ENCODE data around the gene TRMO.

GRCh38 chr9:97959585-97959984 lies 37.3 kb upstream of the TRMO start:
- no peak for TF ChIP-seq CTCF (IDR thresholded peaks at IDR 0.05)
- no peak for TF ChIP-seq POLR2A (IDR thresholded peaks at IDR 0.05)

Data from vagina (tissue), 2 donors.